ENCODE results near the gene ZFPM1. TPM values are rescaled to one million over a fixed set of nuclear protein-coding genes. Genes with fewer than 3 reads are reported as not detected.

The ZFPM1 gene
- total RNA-seq, 2 experiments from 2014 or later: 2.1 to 14.2 TPM

DNA sequence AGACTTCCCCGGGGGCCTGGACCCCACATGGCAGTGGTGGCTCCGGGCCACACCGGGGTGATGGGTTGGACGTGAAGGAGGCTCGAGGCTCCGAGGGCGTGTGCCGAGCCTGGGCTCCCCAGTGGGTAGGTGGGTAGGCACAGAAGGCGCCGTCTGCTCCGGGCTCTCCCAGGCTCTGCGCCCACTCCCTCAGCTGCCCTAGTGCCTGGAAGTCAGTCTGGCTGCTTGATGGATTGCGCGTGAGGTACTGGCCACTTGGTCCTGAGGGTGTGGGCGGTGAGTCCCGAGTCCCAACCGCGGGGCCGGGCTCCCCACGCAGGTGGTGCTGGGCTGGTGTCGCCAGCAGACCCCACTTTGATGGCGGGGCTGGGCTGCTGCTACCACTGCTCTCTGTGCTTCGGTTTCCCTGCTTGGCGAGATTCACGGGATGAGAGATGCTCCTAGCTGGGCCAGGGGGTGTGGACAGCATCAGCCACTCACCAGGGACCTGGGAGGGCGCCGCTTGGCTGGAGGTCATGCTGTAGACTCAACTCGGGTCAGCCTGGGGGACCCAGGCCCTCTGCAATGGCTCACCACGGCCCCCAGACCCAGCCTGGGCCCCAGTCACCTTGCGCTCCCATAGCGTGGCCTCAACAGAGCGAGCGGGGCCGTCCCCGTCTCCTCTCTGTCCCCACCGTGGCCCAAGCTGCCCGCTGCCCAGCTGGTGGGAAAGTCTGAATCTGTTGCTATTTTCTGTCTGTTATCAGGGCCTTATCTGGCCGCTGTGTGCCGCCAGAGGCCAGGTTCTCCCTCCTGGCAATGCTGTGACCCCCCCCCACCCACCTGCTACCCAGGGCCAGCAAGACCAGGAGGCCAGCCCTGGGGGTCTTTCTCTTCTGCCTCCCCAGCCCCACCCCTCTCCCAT is 26.1 kb downstream of the ZFPM1 start:
- Histone ChIP-seq H3K4me2 (ENCODE audit: low read length) (peak overlapping the region; percentile 47; the same call in 1 of the 2 replicates), H3K36me3 (ENCODE audit: insufficient read depth, low read length) (no peaks in the 10 kb centered on the region), H2AFZ (ENCODE audit: low read length) (no peak overlapping the region), H3K9me3 (ENCODE audit: low read length) (no peaks in the 10 kb centered on the region), H3K4me3 (ENCODE audit: low read depth, low read length, poor library complexity, severe bottlenecking) (peak overlapping the region; percentile 17), H4K20me1 (ENCODE audit: insufficient read depth, low read length) (peaks cover 4% of the 10 kb centered on the region; the same call in 1 of the 2 replicates), H3K9me2 (ENCODE audit: insufficient read depth, low read length) (no peaks in the 10 kb centered on the region), H3K4me1 (ENCODE audit: insufficient read depth, low read length, poor library complexity, severe bottlenecking) (peaks cover 54% of the 10 kb centered on the region), H3K79me2 (ENCODE audit: insufficient read depth, low read depth, low read length) (no peaks in the 10 kb centered on the region), H3K27ac (ENCODE audit: low read depth, low read length, poor library complexity, severe bottlenecking) (no peak overlapping the region)
- no TSS peak for BruUV-seq (replicated peaks)
- POLR2A ChIA-PET: no interaction called here
- intact Hi-C loops (cut with micrococcal nuclease; ENCODE audit: unreplicated experiment): loop anchor here (1.0 kb wide), 2 partner anchors 26 to 83 kb away; no protein-coding TSS in a partner anchor
- TF ChIP-seq CTCF (conservative IDR thresholded peaks at IDR 0.05; ENCODE audit: low read length): 0 out of 2 replicates have a peak, but pooled peaks have one; percentile 16
- TF ChIP-seq EZH2phosphoT487 (IDR thresholded peaks at IDR 0.05; ENCODE audit: borderline replicate concordance, low read depth, low read length): no peak
- DNase-seq (ENCODE audit: low spot score): peak; percentile 38
- CTCF ChIA-PET (ENCODE audit: unreplicated experiment): interaction anchor here (0.6 to 1.3 kb wide), 2 partner anchors 17 to 23 kb away, joined by 3 read pairs; no protein-coding TSS in a partner anchor

DNA sequence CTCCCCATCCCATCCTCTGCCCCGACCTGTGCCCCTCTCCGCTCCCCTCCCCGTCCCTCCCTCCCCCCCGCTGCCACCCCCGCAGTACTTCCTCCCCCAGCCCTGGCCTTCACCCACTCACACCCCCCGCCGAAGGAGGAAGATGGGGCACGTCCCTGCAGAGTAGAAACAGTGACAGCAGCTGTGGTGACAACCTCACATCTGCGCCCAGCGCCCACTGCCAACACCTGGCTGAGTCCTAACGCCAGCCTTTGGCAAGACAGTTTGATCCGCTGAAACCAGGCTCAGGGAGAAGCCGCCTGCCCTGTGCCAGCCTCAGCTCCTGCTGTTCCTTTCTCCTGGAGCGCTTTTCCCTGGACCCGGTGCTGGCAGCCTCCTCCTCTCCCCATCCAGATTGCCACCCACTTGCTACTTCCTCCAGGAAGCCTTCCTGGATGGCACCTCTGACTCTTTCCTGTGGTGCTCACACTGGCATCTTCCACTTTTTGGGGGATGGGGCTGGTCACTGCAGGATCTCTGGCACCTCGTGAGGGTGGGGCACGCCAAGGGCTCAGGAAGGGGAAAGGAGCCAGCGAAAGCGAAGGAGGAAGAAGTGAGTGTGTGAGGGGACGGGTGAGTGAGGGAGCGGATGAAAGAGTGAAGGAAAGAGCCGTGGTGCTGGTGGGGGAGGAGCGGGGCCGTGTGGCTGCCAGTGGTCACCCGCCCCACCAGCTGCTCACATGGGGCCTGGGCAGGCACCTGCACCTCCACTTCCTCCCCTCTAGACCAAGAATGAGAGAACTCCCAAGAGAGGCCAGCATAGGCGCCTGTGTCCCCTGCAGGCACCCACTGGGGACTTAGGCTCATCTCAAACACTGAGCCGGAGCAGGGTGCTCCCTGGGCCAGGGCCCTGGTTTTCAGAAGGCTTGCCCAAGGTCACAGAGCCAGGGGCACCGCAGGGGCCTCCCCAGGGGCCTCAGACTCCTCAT is 27.0 kb downstream of the ZFPM1 start:
- Histone ChIP-seq H2AFZ (ENCODE audit: low read length) (no peak overlapping the region), H3K4me2 (ENCODE audit: low read length) (peak overlapping the region; percentile 62), H3K9me2 (ENCODE audit: insufficient read depth, low read length) (no peaks in the 10 kb centered on the region), H3K4me1 (ENCODE audit: insufficient read depth, low read length, poor library complexity, severe bottlenecking) (peaks cover 54% of the 10 kb centered on the region), H3K27ac (ENCODE audit: low read depth, low read length, poor library complexity, severe bottlenecking) (peak overlapping the region; percentile 47), H4K20me1 (ENCODE audit: insufficient read depth, low read length) (peaks cover 4% of the 10 kb centered on the region; the same call in 1 of the 2 replicates), H3K79me2 (ENCODE audit: insufficient read depth, low read depth, low read length) (no peaks in the 10 kb centered on the region), H3K4me3 (ENCODE audit: low read depth, low read length, poor library complexity, severe bottlenecking) (peak overlapping the region; percentile 36), H3K36me3 (ENCODE audit: insufficient read depth, low read length) (no peaks in the 10 kb centered on the region), H3K9me3 (ENCODE audit: low read length) (no peaks in the 10 kb centered on the region)
- BruUV-seq (replicated peaks): no TSS peak
- DNase-seq (ENCODE audit: low spot score): peak; percentile 78
- TF ChIP-seq CTCF (conservative IDR thresholded peaks at IDR 0.05; ENCODE audit: low read length) (no peak), EZH2phosphoT487 (IDR thresholded peaks at IDR 0.05; ENCODE audit: borderline replicate concordance, low read depth, low read length) (no peak)
- intact Hi-C loops (cut with micrococcal nuclease; ENCODE audit: unreplicated experiment): loop anchor here (1.0 to 10.0 kb wide), 5 partner anchors 25 to 485 kb away; partner anchors contain the start of genes IL17C and ZFPM1
- CTCF ChIA-PET (ENCODE audit: unreplicated experiment): interaction anchor here (0.6 kb wide), 1 partner anchor 18 kb away, joined by 3 read pairs; no protein-coding TSS in a partner anchor
- POLR2A ChIA-PET: no interaction called here

Data from OCI-LY7 (cell line).